Measurements from ENCODE around the gene RIT1.

DNA sequence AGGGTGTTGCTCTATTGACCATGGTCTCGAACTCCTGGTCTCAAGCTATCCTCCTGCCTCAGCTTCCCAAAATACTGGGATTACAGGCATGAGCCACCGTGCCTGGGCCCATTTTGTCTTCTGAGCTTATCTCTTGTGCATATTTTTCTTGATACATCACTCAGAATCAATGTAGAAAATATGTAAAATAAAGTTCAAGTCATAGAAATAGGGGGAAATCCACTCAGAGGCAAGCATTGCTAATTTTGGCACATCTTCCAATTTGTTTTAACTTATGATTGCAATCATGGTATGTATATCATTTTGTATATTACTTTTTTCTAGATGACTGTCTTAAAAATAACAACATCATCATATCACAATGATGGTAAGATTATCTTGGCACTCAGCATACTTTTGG is 21.6 kb downstream of the RIT1 start:
- TF ChIP-seq POLR2AphosphoS5 (IDR thresholded peaks at IDR 0.05; ENCODE audit: low read depth) (no peak), GABPA (IDR thresholded peaks at IDR 0.05; ENCODE audit: low read depth) (no peak), REST (IDR thresholded peaks at IDR 0.05; ENCODE audit: insufficient replicate concordance, low read depth) (no peak), SPI1 (IDR thresholded peaks at IDR 0.05; ENCODE audit: borderline replicate concordance, low read depth) (no peak)
- TF ChIP-seq, protein P1, sequence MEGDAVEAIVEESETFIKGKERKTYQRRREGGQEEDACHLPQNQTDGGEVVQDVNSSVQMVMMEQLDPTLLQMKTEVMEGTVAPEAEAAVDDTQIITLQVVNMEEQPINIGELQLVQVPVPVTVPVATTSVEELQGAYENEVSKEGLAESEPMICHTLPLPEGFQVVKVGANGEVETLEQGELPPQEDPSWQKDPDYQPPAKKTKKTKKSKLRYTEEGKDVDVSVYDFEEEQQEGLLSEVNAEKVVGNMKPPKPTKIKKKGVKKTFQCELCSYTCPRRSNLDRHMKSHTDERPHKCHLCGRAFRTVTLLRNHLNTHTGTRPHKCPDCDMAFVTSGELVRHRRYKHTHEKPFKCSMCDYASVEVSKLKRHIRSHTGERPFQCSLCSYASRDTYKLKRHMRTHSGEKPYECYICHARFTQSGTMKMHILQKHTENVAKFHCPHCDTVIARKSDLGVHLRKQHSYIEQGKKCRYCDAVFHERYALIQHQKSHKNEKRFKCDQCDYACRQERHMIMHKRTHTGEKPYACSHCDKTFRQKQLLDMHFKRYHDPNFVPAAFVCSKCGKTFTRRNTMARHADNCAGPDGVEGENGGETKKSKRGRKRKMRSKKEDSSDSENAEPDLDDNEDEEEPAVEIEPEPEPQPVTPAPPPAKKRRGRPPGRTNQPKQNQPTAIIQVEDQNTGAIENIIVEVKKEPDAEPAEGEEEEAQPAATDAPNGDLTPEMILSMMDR (IDR thresholded peaks at IDR 0.05; ENCODE audit: insufficient read depth, low read length), result no peak
